ENCODE measurements around the gene CDH13.

Gene CDH13

GRCh38 chr16:83813823-83814658 lies 1187.3 kb downstream of the CDH13 start:
- no peaks in the 10 kb centered on the region for H3K9me3 ChIP-seq (replicated peaks in 1 of 11)
- H3K27ac ChIP-seq: peak overlapping the region in 3 of 11 experiments; percentile 6 to 64 (median 59); a peak in 4 of 22 replicates
- no peaks in the 10 kb centered on the region for H3K27me3 ChIP-seq
- no peak for TF ChIP-seq Cebpa-rat (IDR thresholded peaks at IDR 0.05)
- H4K20me1 ChIP-seq: peaks cover 17 to 46% (median 29%) of the 10 kb centered on the region in 11 experiments; a peak in 17 of 22 replicates
- peaks cover 39 to 49% (median 42%) of the 10 kb centered on the region in 11 experiments for H3K36me3 ChIP-seq
- no peak overlapping the region for H3K4me3 ChIP-seq
- H3K4me1 ChIP-seq: peaks cover 27 to 53% (median 34%) of the 10 kb centered on the region in 10 experiments
- H3K9ac ChIP-seq: peak overlapping the region in 1 of 11 experiments; percentile 17; a peak in 2 of 22 replicates
- H3K4me2 ChIP-seq: peak overlapping the region in 3 of 11 experiments; percentile 35 to 45 (median 40); a peak in 5 of 22 replicates

- peaks cover 21 to 47% (median 28%) of the 10 kb centered on the region in 10 experiments for H3K4me1 ChIP-seq
These were observed 1187.9 kb downstream of the CDH13 start for GRCh38 chr16:83814659-83814985.

GRCh38 chr16:83817022-83817421 lies 1190.3 kb downstream of the CDH13 start:
- no peak overlapping the region for H3K4me2 ChIP-seq
- H4K20me1 ChIP-seq: peaks cover 0 to 18% (median 7%) of the 10 kb centered on the region in 11 experiments; a peak in 7 of 22 replicates
- H3K9ac ChIP-seq: no peak overlapping the region
- H3K4me1 ChIP-seq: peaks cover 5 to 23% (median 13%) of the 10 kb centered on the region in 10 experiments; a peak in 18 of 20 replicates
- no peak overlapping the region for H3K27ac ChIP-seq
- H3K27me3 ChIP-seq: no peaks in the 10 kb centered on the region
- H3K9me3 ChIP-seq (replicated peaks in 1 of 11): no peaks in the 10 kb centered on the region
- H3K36me3 ChIP-seq: peaks cover 13 to 21% (median 15%) of the 10 kb centered on the region in 11 experiments
- H3K4me3 ChIP-seq: no peak overlapping the region
- TF ChIP-seq Cebpa-rat (IDR thresholded peaks at IDR 0.05): no peak

More at GRCh38 chr16:83814659-83814985, 1187.9 kb downstream of the CDH13 start:
- Histone ChIP-seq H3K36me3 (peaks cover 37 to 45% (median 39%) of the 10 kb centered on the region in 11 experiments), H4K20me1 (peaks cover 11 to 40% (median 23%) of the 10 kb centered on the region in 11 experiments; a peak in 13 of 22 replicates), H3K9me3 (replicated peaks in 1 of 11) (no peaks in the 10 kb centered on the region), H3K27ac (peak overlapping the region in 1 of 11 experiments; percentile 59; a peak in 1 of 22 replicates), H3K9ac (no peak overlapping the region), H3K27me3 (no peaks in the 10 kb centered on the region), H3K4me3 (no peak overlapping the region), H3K4me2 (no peak overlapping the region)
- TF ChIP-seq Cebpa-rat (IDR thresholded peaks at IDR 0.05): no peak

- H3K27me3 ChIP-seq: no peaks in the 10 kb centered on the region
- no peak overlapping the region for H3K4me3 ChIP-seq
- no peak overlapping the region for H3K27ac ChIP-seq
- peaks cover 1 to 12% (median 8%) of the 10 kb centered on the region in 10 experiments; a peak in 17 of 20 replicates for H3K4me1 ChIP-seq
- peaks cover under 1 to 8% (median 3%) of the 10 kb centered on the region in 11 experiments; a peak in 15 of 22 replicates for H3K36me3 ChIP-seq
- no peak overlapping the region for H3K9ac ChIP-seq
- H3K4me2 ChIP-seq: no peak overlapping the region
- H3K9me3 ChIP-seq (replicated peaks in 1 of 11): no peaks in the 10 kb centered on the region
- H4K20me1 ChIP-seq: peaks cover 0 to 8% (median 0%) of the 10 kb centered on the region in 11 experiments; a peak in 6 of 22 replicates
- no peak for TF ChIP-seq Cebpa-rat (IDR thresholded peaks at IDR 0.05)
These were observed 1191.5 kb downstream of the CDH13 start for GRCh38 chr16:83818276-83818675.

- peaks cover 0 to under 1% (median 0%) of the 10 kb centered on the region in 11 experiments; a peak in 1 of 22 replicates for H4K20me1 ChIP-seq
- no peak overlapping the region for H3K9ac ChIP-seq
- H3K36me3 ChIP-seq: 0 out of 22 replicates have a peak, but pooled peaks cover 0 to 2% (median 0%) of the 10 kb centered on the region in 11 experiments
- no peaks in the 10 kb centered on the region for H3K27me3 ChIP-seq
- H3K4me3 ChIP-seq: no peak overlapping the region
- H3K4me2 ChIP-seq: no peak overlapping the region
- H3K27ac ChIP-seq: no peak overlapping the region
- no peak for TF ChIP-seq Cebpa-rat (IDR thresholded peaks at IDR 0.05)
- peaks cover 0 to 2% (median 0%) of the 10 kb centered on the region in 10 experiments; a peak in 7 of 20 replicates for H3K4me1 ChIP-seq
- H3K9me3 ChIP-seq (replicated peaks in 1 of 11): no peaks in the 10 kb centered on the region
These were observed 1192.6 kb downstream of the CDH13 start for GRCh38 chr16:83819361-83819760.

GRCh38 chr16:83826146-83826913 lies 1199.6 kb downstream of the CDH13 start:
- Histone ChIP-seq H3K4me3 (no peak overlapping the region), H3K27ac (no peak overlapping the region), H3K4me1 (peaks cover 0 to 8% (median 0%) of the 10 kb centered on the region in 10 experiments; a peak in 1 of 20 replicates)

GRCh38 chr16:83830091-83830768 lies 1203.5 kb downstream of the CDH13 start:
- Histone ChIP-seq H3K4me3 (no peak overlapping the region), H3K4me2 (no peak overlapping the region), H4K20me1 (no peaks in the 10 kb centered on the region), H3K27me3 (no peaks in the 10 kb centered on the region), H3K9ac (no peak overlapping the region), H3K27ac (no peak overlapping the region), H3K36me3 (no peaks in the 10 kb centered on the region), H3K4me1 (peaks cover 11 to 26% (median 22%) of the 10 kb centered on the region in 10 experiments), H3K9me3 (replicated peaks in 1 of 11) (peaks cover 0 to 17% (median 9%) of the 10 kb centered on the region in 11 experiments; a peak in 12 of 22 replicates)
- TF ChIP-seq Cebpa-rat (IDR thresholded peaks at IDR 0.05): no peak

More at GRCh38 chr16:83826146-83826913, 1199.6 kb downstream of the CDH13 start:
- no peaks in the 10 kb centered on the region for H4K20me1 ChIP-seq
- no peak overlapping the region for H3K4me2 ChIP-seq
- no peak for TF ChIP-seq Cebpa-rat (IDR thresholded peaks at IDR 0.05)
- H3K9me3 ChIP-seq (replicated peaks in 1 of 11): no peaks in the 10 kb centered on the region
- H3K27me3 ChIP-seq: no peaks in the 10 kb centered on the region
- no peaks in the 10 kb centered on the region for H3K36me3 ChIP-seq
- no peak overlapping the region for H3K9ac ChIP-seq

GRCh38 chr16:83830769-83831455 lies 1204.1 kb downstream of the CDH13 start:
- peaks cover 18 to 33% (median 28%) of the 10 kb centered on the region in 10 experiments for H3K4me1 ChIP-seq
- H3K27me3 ChIP-seq: no peaks in the 10 kb centered on the region
- H4K20me1 ChIP-seq: no peaks in the 10 kb centered on the region
- H3K9me3 ChIP-seq (replicated peaks in 1 of 11): peaks cover 0 to 17% (median 9%) of the 10 kb centered on the region in 11 experiments; a peak in 12 of 22 replicates
- no peak for TF ChIP-seq Cebpa-rat (IDR thresholded peaks at IDR 0.05)
- no peak overlapping the region for H3K9ac ChIP-seq
- H3K4me2 ChIP-seq: no peak overlapping the region
- H3K36me3 ChIP-seq: no peaks in the 10 kb centered on the region
- no peak overlapping the region for H3K27ac ChIP-seq
- no peak overlapping the region for H3K4me3 ChIP-seq

Data from BLaER1 treated with 17β-estradiol and CSF1 and Interleukin-3, amounts not matched to agents 10 nM and 100 nM (cell line).